ENCODE data around the gene COL27A1. TPM values are rescaled to one million over a fixed set of nuclear protein-coding genes. Genes with fewer than 3 reads are reported as not detected.
A peak's percentile ranks its signal among the peaks of the same experiment; 100 is the strongest.

The COL27A1 gene
- total and polyA plus RNA-seq, 9 of the 15 experiments (the other 6 are each of a cell fraction or from before 2014, with no cell fraction given): 0.07 TPM; not detected in 8

DNA sequence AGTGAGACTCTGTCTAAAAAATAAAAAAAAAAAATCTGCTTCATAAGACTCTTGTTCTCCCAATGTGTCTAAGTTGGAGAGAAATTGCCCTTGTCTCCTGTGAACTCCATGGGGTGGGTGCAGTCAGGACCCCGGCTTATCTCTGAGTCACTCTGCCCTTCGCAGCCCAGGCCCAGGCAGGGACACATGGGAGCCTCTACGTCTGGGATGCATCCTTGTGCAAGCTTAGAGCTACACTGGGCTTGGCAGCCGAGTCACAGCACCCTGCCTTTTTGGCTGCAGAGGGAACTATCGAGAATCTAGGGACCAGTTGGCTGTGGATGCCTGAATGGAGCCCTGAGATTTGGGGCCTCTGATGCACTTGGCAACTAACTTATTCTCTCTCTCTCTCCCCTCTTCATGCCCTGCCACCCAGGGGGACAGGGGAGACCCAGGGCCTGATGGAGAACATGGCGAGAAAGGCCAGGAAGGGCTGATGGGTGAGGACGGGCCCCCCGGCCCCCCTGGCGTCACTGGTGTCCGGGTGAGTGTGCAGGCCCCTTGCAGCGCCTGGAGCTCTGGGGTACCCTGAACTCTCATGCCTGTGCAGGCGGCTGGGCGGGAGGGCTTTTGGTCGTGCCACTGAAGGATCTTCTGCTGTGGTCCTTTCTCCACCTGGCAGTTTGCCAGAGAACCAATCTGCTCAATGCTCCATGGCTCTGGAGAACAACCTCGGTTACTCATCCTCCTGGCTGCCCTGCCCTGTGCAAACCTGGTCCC lies 120.1 kb downstream of the COL27A1 start (continued):
- TF ChIP-seq PCBP2 (IDR thresholded peaks at IDR 0.05; ENCODE audit: low read depth, low read length, poor library complexity, severe bottlenecking) (no peak), ZSCAN29 (IDR thresholded peaks at IDR 0.05) (no peak), NFIC (IDR thresholded peaks at IDR 0.05) (peak; percentile 82), ZNF699 (CRISPR knock-in tag; IDR thresholded peaks at IDR 0.05; ENCODE audit: insufficient replicate concordance) (no peak), NFIX (CRISPR knock-in tag; IDR thresholded peaks at IDR 0.05; ENCODE audit: low read depth) (peak; percentile 34; the same call in 1 of the 2 replicates), MLX (CRISPR knock-in tag; conservative IDR thresholded peaks at IDR 0.05) (no peak), SAFB (IDR thresholded peaks at IDR 0.05; ENCODE audit: borderline replicate concordance, low read depth, low read length) (no peak), ZBTB7A (IDR thresholded peaks at IDR 0.05; ENCODE audit: borderline replicate concordance, control insufficient read depth, low read depth, low read length) (no peak), ZNF518B (CRISPR knock-in tag; IDR thresholded peaks at IDR 0.05) (no peak)
- TF ChIP-seq, protein P1, sequence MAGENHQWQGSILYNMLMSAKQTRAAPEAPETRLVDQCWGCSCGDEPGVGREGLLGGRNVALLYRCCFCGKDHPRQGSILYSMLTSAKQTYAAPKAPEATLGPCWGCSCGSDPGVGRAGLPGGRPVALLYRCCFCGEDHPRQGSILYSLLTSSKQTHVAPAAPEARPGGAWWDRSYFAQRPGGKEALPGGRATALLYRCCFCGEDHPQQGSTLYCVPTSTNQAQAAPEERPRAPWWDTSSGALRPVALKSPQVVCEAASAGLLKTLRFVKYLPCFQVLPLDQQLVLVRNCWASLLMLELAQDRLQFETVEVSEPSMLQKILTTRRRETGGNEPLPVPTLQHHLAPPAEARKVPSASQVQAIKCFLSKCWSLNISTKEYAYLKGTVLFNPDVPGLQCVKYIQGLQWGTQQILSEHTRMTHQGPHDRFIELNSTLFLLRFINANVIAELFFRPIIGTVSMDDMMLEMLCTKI (IDR thresholded peaks at IDR 0.05; ENCODE audit: partially characterized antibody): no peak

Measured in K562 (cell line).